ENCODE data around the gene RIN3. TPM values are rescaled to one million over a fixed set of nuclear protein-coding genes. Genes with fewer than 3 reads are reported as not detected.

RIN3 gene
- total RNA-seq, 2 experiments from 2014 or later = 76.1 to 122 TPM

- ATAC-seq = no peak
- no peaks in the 10 kb centered on the region for H3K9me3 Mint-ChIP-seq (ENCODE audit: low read depth)
- peaks cover 18% of the 10 kb centered on the region for H3K4me1 Mint-ChIP-seq
- H3K27ac Mint-ChIP-seq = no peak overlapping the region
- CTCF ChIA-PET = interaction anchor here (0.6 kb wide), 1 partner anchor 595 kb away, joined by 3 read pairs; no protein-coding TSS in a partner anchor
- H3K27me3 Mint-ChIP-seq = peaks cover 12% of the 10 kb centered on the region
- no peak overlapping the region for H3K4me3 Mint-ChIP-seq
- no peak for DNase-seq
- no peaks in the 10 kb centered on the region for H3K36me3 Mint-ChIP-seq
Observed at GRCh38 chr14:92506231-92506630, 7.3 kb upstream of the RIN3 start.

- Mint-ChIP-seq H3K36me3 (no peaks in the 10 kb centered on the region), H3K27me3 (peaks cover 12% of the 10 kb centered on the region), H3K4me3 (no peak overlapping the region), H3K27ac (peak overlapping the region; percentile 29), H3K4me1 (peaks cover 19% of the 10 kb centered on the region), H3K9me3 (ENCODE audit: low read depth) (no peaks in the 10 kb centered on the region)
- DNase-seq (peak; percentile 59), ATAC-seq (peak; percentile 76)
- CTCF ChIA-PET = no interaction called here
Observed at GRCh38 chr14:92507174-92507768, 6.3 kb upstream of the RIN3 start.

- Mint-ChIP-seq H3K27me3 (peaks cover 12% of the 10 kb centered on the region), H3K27ac (no peak overlapping the region), H3K9me3 (ENCODE audit: low read depth) (no peaks in the 10 kb centered on the region), H3K36me3 (peaks cover 5% of the 10 kb centered on the region), H3K4me1 (peaks cover 36% of the 10 kb centered on the region), H3K4me3 (no peak overlapping the region)
- CTCF ChIA-PET = interaction anchor here (1.0 kb wide), 1 partner anchor 9 kb away, joined by 4 read pairs; no protein-coding TSS in a partner anchor
- DNase-seq (no peak), ATAC-seq (no peak)
Observed at GRCh38 chr14:92510972-92511371, 2.6 kb upstream of the RIN3 start.

- CTCF ChIA-PET = no interaction called here
- Mint-ChIP-seq H3K9me3 (ENCODE audit: low read depth) (no peaks in the 10 kb centered on the region), H3K27me3 (peaks cover 12% of the 10 kb centered on the region), H3K27ac (no peak overlapping the region), H3K4me3 (no peak overlapping the region), H3K36me3 (peaks cover 5% of the 10 kb centered on the region), H3K4me1 (peaks cover 38% of the 10 kb centered on the region)
- no peak for ATAC-seq
- no peak for DNase-seq
Observed at GRCh38 chr14:92511453-92512238, 1.9 kb upstream of the RIN3 start.

- peaks cover 8% of the 10 kb centered on the region for H3K27me3 Mint-ChIP-seq
- peaks cover 40% of the 10 kb centered on the region for H3K4me1 Mint-ChIP-seq
- no peak for ATAC-seq
- peaks cover 5% of the 10 kb centered on the region for H3K36me3 Mint-ChIP-seq
- CTCF ChIA-PET = interaction anchor here (0.8 to 1.1 kb wide), 3 partner anchors 32 to 75 kb away, joined by 3 read pairs; no protein-coding TSS in a partner anchor
- H3K4me3 Mint-ChIP-seq = peak overlapping the region; percentile 79
- DNase-seq = no peak
- H3K27ac Mint-ChIP-seq = peak overlapping the region; percentile 49
- no peaks in the 10 kb centered on the region for H3K9me3 Mint-ChIP-seq (ENCODE audit: low read depth)
Observed at GRCh38 chr14:92512807-92513203, 776 bp upstream of the RIN3 start.

GRCh38 chr14:92513966-92514843, 624 bp downstream of the RIN3 start:
- Mint-ChIP-seq H3K4me3 (peak overlapping the region; percentile 79), H3K36me3 (peaks cover 9% of the 10 kb centered on the region), H3K27ac (peak overlapping the region; percentile 84), H3K4me1 (peaks cover 51% of the 10 kb centered on the region), H3K27me3 (no peaks in the 10 kb centered on the region), H3K9me3 (ENCODE audit: low read depth) (no peaks in the 10 kb centered on the region)
- CTCF ChIA-PET = interaction anchor here (2.1 kb wide), 1 partner anchor 33 kb away, joined by 4 read pairs; no protein-coding TSS in a partner anchor
- peak; percentile 55 for DNase-seq
- ATAC-seq = peak; percentile 34

- Mint-ChIP-seq H3K36me3 (peaks cover 10% of the 10 kb centered on the region), H3K9me3 (ENCODE audit: low read depth) (no peaks in the 10 kb centered on the region), H3K27me3 (no peaks in the 10 kb centered on the region), H3K4me1 (peaks cover 59% of the 10 kb centered on the region), H3K27ac (peak overlapping the region; percentile 79), H3K4me3 (peak overlapping the region; percentile 79)
- DNase-seq (no peak), ATAC-seq (no peak)
- CTCF ChIA-PET = interaction anchor here (2.1 kb wide), 1 partner anchor 32 kb away, joined by 4 read pairs; no protein-coding TSS in a partner anchor
Observed at GRCh38 chr14:92514844-92515514, 1.4 kb downstream of the RIN3 start.

GRCh38 chr14:92515546-92516343, 2.2 kb downstream of the RIN3 start:
- Mint-ChIP-seq H3K36me3 (peaks cover 14% of the 10 kb centered on the region), H3K27ac (peak overlapping the region; percentile 93), H3K27me3 (no peaks in the 10 kb centered on the region), H3K4me1 (peaks cover 66% of the 10 kb centered on the region), H3K9me3 (ENCODE audit: low read depth) (no peaks in the 10 kb centered on the region), H3K4me3 (peak overlapping the region; percentile 79)
- ATAC-seq = no peak
- CTCF ChIA-PET = interaction anchor here (1.2 to 2.1 kb wide), 3 partner anchors 11 to 31 kb away, joined by 4 to 5 read pairs (median 4); no protein-coding TSS in a partner anchor
- no peak for DNase-seq

- H3K4me1 Mint-ChIP-seq = peaks cover 73% of the 10 kb centered on the region
- peaks cover 21% of the 10 kb centered on the region for H3K36me3 Mint-ChIP-seq
- peaks cover 3% of the 10 kb centered on the region for H3K9me3 Mint-ChIP-seq (ENCODE audit: low read depth)
- CTCF ChIA-PET = interaction anchor here (1.1 to 3.3 kb wide), 5 partner anchors 10 to 166 kb away, joined by 4 to 13 read pairs (median 5); no protein-coding TSS in a partner anchor
- ATAC-seq (no peak), DNase-seq (no peak)
- no peaks in the 10 kb centered on the region for H3K27me3 Mint-ChIP-seq
- peak overlapping the region; percentile 79 for H3K4me3 Mint-ChIP-seq
- H3K27ac Mint-ChIP-seq = peak overlapping the region; percentile 93
Observed at GRCh38 chr14:92516344-92516965, 2.9 kb downstream of the RIN3 start.

- Mint-ChIP-seq H3K27me3 (no peaks in the 10 kb centered on the region), H3K27ac (peak overlapping the region; percentile 93), H3K4me1 (peaks cover 79% of the 10 kb centered on the region), H3K4me3 (peak overlapping the region; percentile 79), H3K36me3 (peaks cover 27% of the 10 kb centered on the region), H3K9me3 (ENCODE audit: low read depth) (peaks cover 3% of the 10 kb centered on the region)
- DNase-seq (peak; percentile 60), ATAC-seq (peak; percentile 26)
- CTCF ChIA-PET = interaction anchor here (1.1 to 3.3 kb wide), 4 partner anchors 9 to 166 kb away, joined by 4 to 13 read pairs (median 5); no protein-coding TSS in a partner anchor
Observed at GRCh38 chr14:92516966-92517506, 3.5 kb downstream of the RIN3 start.

GRCh38 chr14:92517761-92518160, 4.2 kb downstream of the RIN3 start:
- peaks cover 34% of the 10 kb centered on the region for H3K36me3 Mint-ChIP-seq
- H3K9me3 Mint-ChIP-seq (ENCODE audit: low read depth) = peaks cover 3% of the 10 kb centered on the region
- peak overlapping the region; percentile 93 for H3K27ac Mint-ChIP-seq
- CTCF ChIA-PET = interaction anchor here (1.4 to 3.3 kb wide), 2 partner anchors 13 to 95 kb away, joined by 3 to 13 read pairs; no protein-coding TSS in a partner anchor
- DNase-seq = no peak
- no peaks in the 10 kb centered on the region for H3K27me3 Mint-ChIP-seq
- peaks cover 80% of the 10 kb centered on the region for H3K4me1 Mint-ChIP-seq
- no peak overlapping the region for H3K4me3 Mint-ChIP-seq
- no peak for ATAC-seq
